ENCODE results near the gene SUV39H1. TPM values are rescaled to one million over a fixed set of nuclear protein-coding genes. Genes with fewer than 3 reads are reported as not detected.

SUV39H1 gene, protein sequence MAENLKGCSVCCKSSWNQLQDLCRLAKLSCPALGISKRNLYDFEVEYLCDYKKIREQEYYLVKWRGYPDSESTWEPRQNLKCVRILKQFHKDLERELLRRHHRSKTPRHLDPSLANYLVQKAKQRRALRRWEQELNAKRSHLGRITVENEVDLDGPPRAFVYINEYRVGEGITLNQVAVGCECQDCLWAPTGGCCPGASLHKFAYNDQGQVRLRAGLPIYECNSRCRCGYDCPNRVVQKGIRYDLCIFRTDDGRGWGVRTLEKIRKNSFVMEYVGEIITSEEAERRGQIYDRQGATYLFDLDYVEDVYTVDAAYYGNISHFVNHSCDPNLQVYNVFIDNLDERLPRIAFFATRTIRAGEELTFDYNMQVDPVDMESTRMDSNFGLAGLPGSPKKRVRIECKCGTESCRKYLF
- total RNA-seq (2014; rRNA removed; shearing (Covaris generic)) = 24.2 and 24.8 TPM in 2 replicates

DNA sequence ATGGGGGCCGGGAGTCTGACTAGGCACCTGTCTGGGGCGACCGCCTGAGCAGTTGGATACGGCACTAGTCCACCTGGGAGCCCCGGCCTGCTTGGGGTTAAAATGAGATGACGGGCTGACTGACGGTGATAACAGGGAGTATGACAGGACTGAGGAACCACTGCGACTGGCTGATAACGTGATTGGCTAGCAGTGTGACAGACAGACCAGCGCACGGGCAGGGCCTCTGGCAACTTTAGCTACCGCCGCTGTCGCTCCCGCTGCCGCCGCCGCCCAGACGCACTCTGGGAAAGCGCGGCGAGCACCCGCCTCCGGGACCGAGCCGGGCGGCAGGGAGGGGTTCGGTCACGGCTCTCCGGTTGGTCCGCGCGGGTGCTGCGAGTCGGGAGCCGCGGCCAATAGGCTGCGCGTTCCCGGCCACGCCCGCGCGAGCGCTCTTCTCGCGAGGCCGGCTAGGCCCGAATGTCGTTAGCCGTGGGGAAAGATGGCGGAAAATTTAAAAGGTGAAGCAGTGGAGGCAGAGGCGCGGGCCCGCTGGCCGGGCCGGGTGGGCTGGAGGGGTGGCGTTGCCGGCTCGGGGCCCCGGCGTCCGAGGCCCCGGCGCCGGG lies at the start of gene SUV39H1:
Gene SUV39H1, plus strand, starts transcription at position 434 of the 608 bp plus-strand sequence. Its CDS starts 51 bp downstream, at position 485.

DNA sequence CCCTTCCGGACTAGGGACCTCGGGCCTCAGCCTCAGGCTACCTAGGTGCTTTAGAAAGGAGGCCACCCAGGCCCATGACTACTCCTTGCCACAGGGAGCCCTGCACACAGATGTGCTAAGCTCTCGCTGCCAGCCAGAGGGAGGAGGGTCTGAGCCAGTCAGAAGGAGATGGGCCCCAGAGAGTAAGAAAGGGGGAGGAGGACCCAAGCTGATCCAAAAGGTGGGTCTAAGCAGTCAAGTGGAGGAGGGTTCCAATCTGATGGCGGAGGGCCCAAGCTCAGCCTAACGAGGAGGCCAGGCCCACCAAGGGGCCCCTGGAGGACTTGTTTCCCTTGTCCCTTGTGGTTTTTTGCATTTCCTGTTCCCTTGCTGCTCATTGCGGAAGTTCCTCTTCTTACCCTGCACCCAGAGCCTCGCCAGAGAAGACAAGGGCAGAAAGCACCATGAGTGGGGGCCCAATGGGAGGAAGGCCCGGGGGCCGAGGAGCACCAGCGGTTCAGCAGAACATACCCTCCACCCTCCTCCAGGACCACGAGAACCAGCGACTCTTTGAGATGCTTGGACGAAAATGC lies 13.0 kb upstream of the SUV39H1 start, which contains the start of gene WAS:
Gene WAS, plus strand, starts transcription at position 389 of the 572 bp plus-strand sequence. Its CDS starts 55 bp downstream, at position 444.

Small RNA genes within 50 kb of the gene (small RNA-seq; reads per million reads assigned to genes)
- gene RNU6-1056P = not detected

Other genes starting within 250 kb of the SUV39H1 start
- not detected in 2 replicates for gene SLC38A5, start 226.5 kb upstream of the SUV39H1 start, total RNA-seq (2014; rRNA removed; shearing (Covaris generic))
- gene FTSJ1, start 220.5 kb upstream of the SUV39H1 start, total RNA-seq (2014; rRNA removed; shearing (Covaris generic)) = 115 and 124 TPM in 2 replicates
- 19.4 and 26.6 TPM in 2 replicates for gene PORCN, start 187.7 kb upstream of the SUV39H1 start, total RNA-seq (2014; rRNA removed; shearing (Covaris generic))
- 115 and 136 TPM in 2 replicates for gene EBP, start 174.9 kb upstream of the SUV39H1 start, total RNA-seq (2014; rRNA removed; shearing (Covaris generic))
- 8.8 and 13.6 TPM in 2 replicates for gene TBC1D25, start 157.0 kb upstream of the SUV39H1 start, total RNA-seq (2014; rRNA removed; shearing (Covaris generic))
- gene RBM3, start 122.2 kb upstream of the SUV39H1 start, total RNA-seq (2014; rRNA removed; shearing (Covaris generic)) = 282 and 286 TPM in 2 replicates
- 135 and 153 TPM in 2 replicates for gene WDR13, start 99.2 kb upstream of the SUV39H1 start, total RNA-seq (2014; rRNA removed; shearing (Covaris generic))
- gene WAS, start 12.9 kb upstream of the SUV39H1 start, total RNA-seq (2014; rRNA removed; shearing (Covaris generic)) = 0.69 and 1.6 TPM in 2 replicates
- not detected in 2 replicates for gene GLOD5, start 65.0 kb downstream of the SUV39H1 start, total RNA-seq (2014; rRNA removed; shearing (Covaris generic))
- gene GATA1, start 89.9 kb downstream of the SUV39H1 start, total RNA-seq (2014; rRNA removed; shearing (Covaris generic)) = not detected in 2 replicates
- gene HDAC6, start 105.3 kb downstream of the SUV39H1 start, total RNA-seq (2014; rRNA removed; shearing (Covaris generic)) = 52.6 and 53.5 TPM in 2 replicates
- gene ERAS, start 129.8 kb downstream of the SUV39H1 start, total RNA-seq (2014; rRNA removed; shearing (Covaris generic)) = not detected in 2 replicates
- 0.94 and 2.3 TPM in 2 replicates for gene PCSK1N, start 138.9 kb downstream of the SUV39H1 start, total RNA-seq (2014; rRNA removed; shearing (Covaris generic))
- 87.5 and 103 TPM in 2 replicates for gene TIMM17B, start 201.0 kb downstream of the SUV39H1 start, total RNA-seq (2014; rRNA removed; shearing (Covaris generic))
- gene PQBP1, start 201.2 kb downstream of the SUV39H1 start, total RNA-seq (2014; rRNA removed; shearing (Covaris generic)) = 169 and 185 TPM in 2 replicates
- gene SLC35A2, start 214.9 kb downstream of the SUV39H1 start, total RNA-seq (2014; rRNA removed; shearing (Covaris generic)) = 31.2 and 31.6 TPM in 2 replicates
- 16.0 and 21.2 TPM in 2 replicates for gene PIM2, start 222.3 kb downstream of the SUV39H1 start, total RNA-seq (2014; rRNA removed; shearing (Covaris generic))